Liver (tissue), 9 donors: ENCODE data around the gene ULBP1. TPM values are rescaled to one million over a fixed set of nuclear protein-coding genes. Genes with fewer than 3 reads are reported as not detected.

Experiments used
- DNase-seq: peaks from one replicate; pipeline ENCODE4 v3.0.0-alpha.2; 2017; ENCODE audit warnings: low spot score
- H3K27ac ChIP-seq, 2 donors: one replicate each; pipeline ENCODE4 v1.7.0; 2013; ENCODE audit warnings: inconsistent platforms in 2 of 2, low read length in 2 of 2, control low read depth in 1 of 2, low read depth in 1 of 2, mild to moderate bottlenecking in 1 of 2
- H3K27me3 ChIP-seq, 4 donors: one replicate each; pipeline versions ENCODE4 v1.6.1 to v1.7.0; 2013; ENCODE audit warnings: low read length in 3 of 4, inconsistent platforms in 1 of 4, mild to moderate bottlenecking in 1 of 4, moderate library complexity in 1 of 4; ENCODE audit not compliant: control insufficient read depth in 4 of 4, insufficient read depth in 4 of 4
- H3K36me3 ChIP-seq, 4 donors: one replicate each; pipeline versions ENCODE4 v1.6.1 to v1.7.0; 2013; ENCODE audit warnings: low read length in 3 of 4, mild to moderate bottlenecking in 3 of 4, low read depth in 1 of 4, moderate library complexity in 1 of 4; ENCODE audit not compliant: control insufficient read depth in 4 of 4, insufficient read depth in 3 of 4
- H3K4me1 ChIP-seq, 4 donors: one replicate each; pipeline versions ENCODE4 v1.6.1 to v1.7.0; 2013; ENCODE audit warnings: low read length in 3 of 4, mild to moderate bottlenecking in 3 of 4, moderate library complexity in 1 of 4; ENCODE audit not compliant: control insufficient read depth in 4 of 4, insufficient read depth in 4 of 4
- H3K4me3 ChIP-seq, 3 donors: one replicate each; pipeline versions ENCODE4 v1.6.1 to v1.7.0; 2013; ENCODE audit warnings: low read length in 3 of 3, control low read depth in 1 of 3, low read depth in 1 of 3, mild to moderate bottlenecking in 1 of 3
- H3K9ac ChIP-seq, 2 donors: one replicate each; pipeline ENCODE4 v1.7.0; 2013; ENCODE audit warnings: low read length in 2 of 2, mild to moderate bottlenecking in 2 of 2, moderate library complexity in 2 of 2, control low read depth in 1 of 2, low read depth in 1 of 2
- H3K9me3 ChIP-seq, 4 donors: one replicate each; pipeline versions ENCODE4 v1.6.1 to v1.7.0; 2013; ENCODE audit warnings: low read length in 3 of 4; ENCODE audit not compliant: control insufficient read depth in 4 of 4
- CTCF ChIP-seq: fragments of 150-350 bp; IDR thresholded peaks from 2 replicates; pipeline ENCODE4 v1.5.1; 2017; ENCODE audit warnings: improper control_type of control experiment, low read depth, low read length; ENCODE audit not compliant: missing input control
- FOXA1 ChIP-seq: IDR thresholded peaks from 2 replicates; pipeline ENCODE4 v1.6.1; 2016; ENCODE audit warnings: antibody characterized with exemption
- HNF4A ChIP-seq, 2 donors: conservative IDR thresholded peaks; 2 replicates each; pipeline ENCODE4 v1.6.1; 2016; ENCODE audit warnings: antibody characterized with exemption in 2 of 2, mild to moderate bottlenecking in 2 of 2
- JUND ChIP-seq, 2 donors: IDR thresholded peaks; 2 replicates each; pipeline ENCODE4 v1.6.1; 2016; ENCODE audit warnings: antibody characterized with exemption in 2 of 2
- NR2F2 ChIP-seq: IDR thresholded peaks from 2 replicates; pipeline ENCODE4 v1.6.1; 2016; ENCODE audit warnings: antibody characterized with exemption
- RAD21 ChIP-seq, 2 donors: IDR thresholded peaks; 2 replicates each; pipeline ENCODE4 v1.6.1; 2016; ENCODE audit warnings: antibody characterized with exemption in 2 of 2, mild to moderate bottlenecking in 2 of 2
- RXRA ChIP-seq, 2 donors: IDR thresholded peaks; 2 replicates each; pipeline ENCODE4 v1.6.1; 2017 to 2018; ENCODE audit warnings: antibody characterized with exemption in 2 of 2, mild to moderate bottlenecking in 1 of 2
- TAF1 ChIP-seq: conservative IDR thresholded peaks from 2 replicates; pipeline ENCODE4 v1.6.1; 2016; ENCODE audit warnings: antibody characterized with exemption, mild to moderate bottlenecking
- YY1 ChIP-seq: IDR thresholded peaks from 2 replicates; pipeline ENCODE4 v1.6.1; 2016; ENCODE audit warnings: antibody characterized with exemption, mild to moderate bottlenecking
- WGBS: extraction: QIAGEN DNeasy Blood & Tissue Kit; methylation state at CpG from one replicate; pipeline ENCODE4 v1.1.7; 2013; 5-methylcytosine and 5-hydroxymethylcytosine counted together
- polyA plus RNA-seq, 2 donors: library from polyadenylated mRNA; stranded (reverse) in 1 of 2; unstranded in 1 of 2; fragments of 200-250 nt in 1 of 2; fragments of >200 nt in 1 of 2; fragmentation: Nextera tagmentation in 1 of 2; extraction: Ambion mirVana in 1 of 2; gene quantifications; one replicate each; pipeline versions ENCODE4 v1.2.1 to v1.2.3, GENCODE V29; 2013 to 2015
- total RNA-seq, 2 donors: library from RNA; depleted of rRNA; stranded (reverse); fragments of >200 nt; gene quantifications; one replicate each; pipeline ENCODE4 v1.2.3, GENCODE V29; 2014
- TF ChIP-seq, protein P1 (sequence below): IDR thresholded peaks from 2 replicates; pipeline ENCODE4 v1.6.1; 2016; ENCODE audit warnings: antibody characterized with exemption
- donor health status: healthy.
- donor health status: healthy.
- donor health status: healthy.
- donor health status: healthy.
- donor health status: healthy.

Gene ULBP1
- total and polyA plus RNA-seq, 4 donors, result under 0.01 to 0.05 (median 0.03) TPM; not detected in 1

- TF ChIP-seq CTCF (no peak), RAD21 (IDR thresholded peaks at IDR 0.05) (no peak), RXRA (IDR thresholded peaks at IDR 0.05) (no peak), FOXA1 (no peak), NR2F2 (no peak), JUND (IDR thresholded peaks at IDR 0.05) (no peak), YY1 (peak; percentile 61), TAF1 (no peak)
These were observed 41.3 kb downstream of the ULBP1 start (continued) for GRCh38 chr6:150004783-150005717.

DNA sequence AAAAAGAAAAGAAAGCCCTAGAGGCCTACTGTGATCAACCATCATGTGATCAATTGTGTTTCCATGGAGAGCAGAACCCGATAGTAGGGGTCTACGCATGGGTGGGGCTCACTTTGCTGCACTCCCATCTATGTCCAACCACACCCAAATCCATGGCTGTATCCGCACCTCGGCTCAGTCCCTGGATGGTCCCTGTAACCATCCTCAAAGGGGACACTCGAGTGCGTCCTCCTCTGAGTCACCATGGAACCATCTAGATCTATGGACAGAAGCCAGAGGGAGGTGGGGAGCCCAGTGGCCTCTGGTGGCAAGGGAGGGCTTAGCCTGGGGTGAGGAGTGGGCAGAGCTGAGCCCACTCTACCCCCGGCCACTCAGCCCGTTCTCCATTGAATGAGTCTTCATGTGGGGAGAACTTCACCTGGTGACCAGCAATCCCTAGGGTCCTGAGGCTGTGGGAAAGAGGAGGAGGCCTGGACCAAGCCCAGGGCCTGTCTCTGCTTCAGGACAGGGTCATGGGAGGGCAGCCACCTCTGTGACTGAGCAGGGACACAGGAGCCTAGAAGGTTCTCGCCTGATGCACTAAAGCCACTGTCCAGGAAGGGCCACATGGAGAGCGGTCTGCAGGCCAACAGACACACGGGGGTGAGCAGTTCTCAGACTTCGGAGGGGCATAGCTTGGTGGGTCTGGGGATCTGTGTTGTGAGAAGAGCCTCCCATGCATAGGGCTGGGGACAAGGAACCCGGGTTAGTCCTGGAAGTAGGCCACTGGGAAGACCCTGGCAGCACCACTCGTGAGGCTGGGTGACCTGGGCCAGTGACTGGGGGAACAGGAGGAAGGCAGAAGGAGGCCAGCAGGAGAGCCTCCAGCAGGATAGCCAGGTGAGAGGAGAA, 42.3 kb downstream of the ULBP1 start:
- H3K9me3 ChIP-seq, result no peaks in the 10 kb centered on the region
- no peak for DNase-seq
- TF ChIP-seq HNF4A (conservative IDR thresholded peaks at IDR 0.05), result no peak
- TF ChIP-seq FOXA1, result no peak
- TF ChIP-seq, protein P1, sequence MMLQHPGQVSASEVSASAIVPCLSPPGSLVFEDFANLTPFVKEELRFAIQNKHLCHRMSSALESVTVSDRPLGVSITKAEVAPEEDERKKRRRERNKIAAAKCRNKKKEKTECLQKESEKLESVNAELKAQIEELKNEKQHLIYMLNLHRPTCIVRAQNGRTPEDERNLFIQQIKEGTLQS, result no peak
- peaks cover 0 to 14% (median 2%) of the 10 kb centered on the region in 4 donors for H3K4me1 ChIP-seq
- WGBS, result 85% methylated on average over 14 of the region's 14 CpGs
- H3K36me3 ChIP-seq, result no peaks in the 10 kb centered on the region
- H3K4me3 ChIP-seq, result peak overlapping the region in 2 of 3 donors; percentile 39 to 76
- no peak overlapping the region for H3K9ac ChIP-seq
- H3K27me3 ChIP-seq, result no peaks in the 10 kb centered on the region
- H3K27ac ChIP-seq, result no peak overlapping the region

- H3K9ac ChIP-seq, result no peak overlapping the region
- H3K9me3 ChIP-seq, result no peaks in the 10 kb centered on the region
- H3K27ac ChIP-seq, result no peak overlapping the region
- H3K4me1 ChIP-seq, result peaks cover 0 to 14% (median 2%) of the 10 kb centered on the region in 4 donors
- H3K27me3 ChIP-seq, result no peaks in the 10 kb centered on the region
- no peak for DNase-seq
- H3K36me3 ChIP-seq, result no peaks in the 10 kb centered on the region
- no peak overlapping the region for H3K4me3 ChIP-seq
- 72% methylated on average over 7 of the region's 7 CpGs for WGBS
- TF ChIP-seq CTCF (peak; percentile 30), JUND (IDR thresholded peaks at IDR 0.05) (no peak)
These were observed 43.3 kb downstream of the ULBP1 start for GRCh38 chr6:150006961-150007464.
